ENCODE measurements around the gene NGEF. TPM values are rescaled to one million over a fixed set of nuclear protein-coding genes. Genes with fewer than 3 reads are reported as not detected.

Gene NGEF
- total RNA-seq, 1 donor from 2014 or later = 0.16 TPM

- H3K4me1 ChIP-seq (ENCODE audit: insufficient read depth, low read length) = peaks cover 12% of the 10 kb centered on the region
- FAIRE-seq (no peak), DNase-seq (ENCODE audit: low read depth) (no peak)
- H3K79me2 ChIP-seq (ENCODE audit: insufficient read depth, low read length) = no peaks in the 10 kb centered on the region
- no peaks in the 10 kb centered on the region for H3K9me3 Mint-ChIP-seq (ENCODE audit: unreplicated experiment)
- H3K27ac Mint-ChIP-seq (ENCODE audit: unreplicated experiment) = no peak overlapping the region
- no peak overlapping the region for H3K9ac ChIP-seq (ENCODE audit: low read length)
- H2AFZ ChIP-seq (ENCODE audit: low read depth, low read length) = no peak overlapping the region
- H3K4me3 ChIP-seq (ENCODE audit: insufficient read depth, low read depth, low read length) = no peak overlapping the region
- no peaks in the 10 kb centered on the region for H3K36me3 ChIP-seq (ENCODE audit: insufficient read depth, low read length)
- peaks cover 3% of the 10 kb centered on the region for H3K27me3 Mint-ChIP-seq (ENCODE audit: low read depth, unreplicated experiment)
- H3K4me1 Mint-ChIP-seq (ENCODE audit: low read depth, unreplicated experiment) = peaks cover 12% of the 10 kb centered on the region
- no peaks in the 10 kb centered on the region for H3K27me3 ChIP-seq (ENCODE audit: insufficient read depth, low read length)
- H3K4me2 ChIP-seq (ENCODE audit: low read length) = no peak overlapping the region
- no peaks in the 10 kb centered on the region for H3K36me3 Mint-ChIP-seq (ENCODE audit: low read depth, unreplicated experiment)
- H3K27ac ChIP-seq (ENCODE audit: low read depth, low read length) = no peak overlapping the region
- H3K4me3 Mint-ChIP-seq (ENCODE audit: unreplicated experiment) = no peak overlapping the region
- H4K20me1 ChIP-seq (ENCODE audit: insufficient read depth, low read length) = no peaks in the 10 kb centered on the region
- TF ChIP-seq CTCF (IDR thresholded peaks at IDR 0.05; ENCODE audit: insufficient read depth, low read depth, low read length) (no peak), EZH2 (IDR thresholded peaks at IDR 0.05; ENCODE audit: insufficient read depth, low read length) (no peak)
- H3K9me3 ChIP-seq (ENCODE audit: insufficient read depth, low read depth, low read length) = no peaks in the 10 kb centered on the region
These were observed 10.8 kb upstream of the NGEF start for GRCh38 chr2:233023761-233024410.

GRCh38 chr2:233023007-233023760, 10.1 kb upstream of the NGEF start:
- no peak overlapping the region for H3K9ac ChIP-seq (ENCODE audit: low read length)
- no peak overlapping the region for H3K4me2 ChIP-seq (ENCODE audit: low read length)
- H3K27ac ChIP-seq (ENCODE audit: low read depth, low read length) = no peak overlapping the region
- H3K9me3 ChIP-seq (ENCODE audit: insufficient read depth, low read depth, low read length) = no peaks in the 10 kb centered on the region
- H3K4me3 Mint-ChIP-seq (ENCODE audit: unreplicated experiment) = no peak overlapping the region
- no peak overlapping the region for H2AFZ ChIP-seq (ENCODE audit: low read depth, low read length)
- H4K20me1 ChIP-seq (ENCODE audit: insufficient read depth, low read length) = no peaks in the 10 kb centered on the region
- peaks cover 12% of the 10 kb centered on the region for H3K4me1 Mint-ChIP-seq (ENCODE audit: low read depth, unreplicated experiment)
- peaks cover 3% of the 10 kb centered on the region for H3K27me3 Mint-ChIP-seq (ENCODE audit: low read depth, unreplicated experiment)
- H3K36me3 Mint-ChIP-seq (ENCODE audit: low read depth, unreplicated experiment) = no peaks in the 10 kb centered on the region
- H3K27ac Mint-ChIP-seq (ENCODE audit: unreplicated experiment) = no peak overlapping the region
- H3K4me1 ChIP-seq (ENCODE audit: insufficient read depth, low read length) = peaks cover 12% of the 10 kb centered on the region
- no peaks in the 10 kb centered on the region for H3K79me2 ChIP-seq (ENCODE audit: insufficient read depth, low read length)
- no peaks in the 10 kb centered on the region for H3K27me3 ChIP-seq (ENCODE audit: insufficient read depth, low read length)
- no peaks in the 10 kb centered on the region for H3K9me3 Mint-ChIP-seq (ENCODE audit: unreplicated experiment)
- H3K36me3 ChIP-seq (ENCODE audit: insufficient read depth, low read length) = no peaks in the 10 kb centered on the region
- FAIRE-seq (no peak), DNase-seq (ENCODE audit: low read depth) (no peak)
- no peak overlapping the region for H3K4me3 ChIP-seq (ENCODE audit: insufficient read depth, low read depth, low read length)
- TF ChIP-seq EZH2 (IDR thresholded peaks at IDR 0.05; ENCODE audit: insufficient read depth, low read length) (no peak), CTCF (IDR thresholded peaks at IDR 0.05; ENCODE audit: insufficient read depth, low read depth, low read length) (no peak)

GRCh38 chr2:233022561-233022960, 9.5 kb upstream of the NGEF start:
- peaks cover 3% of the 10 kb centered on the region for H3K27me3 Mint-ChIP-seq (ENCODE audit: low read depth, unreplicated experiment)
- TF ChIP-seq EZH2 (IDR thresholded peaks at IDR 0.05; ENCODE audit: insufficient read depth, low read length) (no peak), CTCF (IDR thresholded peaks at IDR 0.05; ENCODE audit: insufficient read depth, low read depth, low read length) (no peak)
- Histone ChIP-seq H3K9ac (ENCODE audit: low read length) (no peak overlapping the region), H3K4me1 (ENCODE audit: insufficient read depth, low read length) (peaks cover 12% of the 10 kb centered on the region), H3K79me2 (ENCODE audit: insufficient read depth, low read length) (no peaks in the 10 kb centered on the region), H4K20me1 (ENCODE audit: insufficient read depth, low read length) (no peaks in the 10 kb centered on the region), H3K4me3 (ENCODE audit: insufficient read depth, low read depth, low read length) (no peak overlapping the region), H3K27ac (ENCODE audit: low read depth, low read length) (no peak overlapping the region), H2AFZ (ENCODE audit: low read depth, low read length) (no peak overlapping the region), H3K9me3 (ENCODE audit: insufficient read depth, low read depth, low read length) (no peaks in the 10 kb centered on the region), H3K36me3 (ENCODE audit: insufficient read depth, low read length) (no peaks in the 10 kb centered on the region), H3K4me2 (ENCODE audit: low read length) (no peak overlapping the region), H3K27me3 (ENCODE audit: insufficient read depth, low read length) (no peaks in the 10 kb centered on the region)
- H3K4me1 Mint-ChIP-seq (ENCODE audit: low read depth, unreplicated experiment) = peaks cover 12% of the 10 kb centered on the region
- H3K36me3 Mint-ChIP-seq (ENCODE audit: low read depth, unreplicated experiment) = no peaks in the 10 kb centered on the region
- H3K4me3 Mint-ChIP-seq (ENCODE audit: unreplicated experiment) = no peak overlapping the region
- H3K27ac Mint-ChIP-seq (ENCODE audit: unreplicated experiment) = no peak overlapping the region
- FAIRE-seq = no peak
- no peaks in the 10 kb centered on the region for H3K9me3 Mint-ChIP-seq (ENCODE audit: unreplicated experiment)
- DNase-seq (ENCODE audit: low read depth) = no peak
